LHCN-M2 (cell line): ENCODE measurements around the gene NOX1. TPM values are rescaled to one million over a fixed set of nuclear protein-coding genes. Genes with fewer than 3 reads are reported as not detected.

Experiments used
- DNase-seq: peaks from one replicate; pipeline ENCODE4 v3.0.0-alpha.2; 2012; ENCODE audit warnings: low read depth
- polyA plus RNA-seq: library from polyadenylated mRNA; unstranded; fragments of >200 nt; gene quantifications from one replicate; pipeline ENCODE4 v1.2.1, GENCODE V29; 2012; ENCODE audit warnings: missing spikeins
- total RNA-seq: library from RNA; depleted of rRNA; stranded (reverse); fragments of >200 nt; gene quantifications from 2 replicates; pipeline ENCODE4 v1.2.3, GENCODE V29; 2014; rRNA removed

Gene NOX1
- total RNA-seq = not detected in 2 replicates
- polyA plus RNA-seq = not detected

- no peak for DNase-seq
Observed at GRCh38 chrX:100874325-100874724, at the start of gene NOX1. Gene NOX1, minus strand, starts transcription at chrX:100874359. Its CDS starts 220 bp downstream, at chrX:100874139.

- no peak for DNase-seq
Observed at GRCh38 chrX:100915562-100915961, 41.4 kb upstream of the NOX1 start.

- no peak for DNase-seq
Observed at GRCh38 chrX:100913111-100913510, 39.0 kb upstream of the NOX1 start.

GRCh38 chrX:100911731-100912130, 37.6 kb upstream of the NOX1 start:
- DNase-seq = no peak

- no peak for DNase-seq
Observed at GRCh38 chrX:100905620-100906019, 31.5 kb upstream of the NOX1 start.

GRCh38 chrX:100904433-100904832, 30.3 kb upstream of the NOX1 start:
- no peak for DNase-seq

GRCh38 chrX:100895365-100896075, 21.4 kb upstream of the NOX1 start:
- peak; percentile 30 for DNase-seq

GRCh38 chrX:100883654-100884053, 9.5 kb upstream of the NOX1 start:
- no peak for DNase-seq

- no peak for DNase-seq
Observed at GRCh38 chrX:100880368-100880767, 6.2 kb upstream of the NOX1 start.

GRCh38 chrX:100871594-100872560, 2.3 kb downstream of the NOX1 start:
- no peak for DNase-seq

GRCh38 chrX:100870527-100870926, 3.6 kb downstream of the NOX1 start:
- DNase-seq = no peak

GRCh38 chrX:100868273-100868672, 5.9 kb downstream of the NOX1 start:
- DNase-seq = no peak

GRCh38 chrX:100864657-100865391, 9.3 kb downstream of the NOX1 start:
- DNase-seq = peak; percentile 60

- no peak for DNase-seq
Observed at GRCh38 chrX:100863326-100863864, 10.8 kb downstream of the NOX1 start.

GRCh38 chrX:100852810-100853209, 21.3 kb downstream of the NOX1 start:
- no peak for DNase-seq

- DNase-seq = no peak
Observed at GRCh38 chrX:100850317-100850716, 23.8 kb downstream of the NOX1 start.

- no peak for DNase-seq
Observed at GRCh38 chrX:100831219-100831946, 42.8 kb downstream of the NOX1 start.

GRCh38 chrX:100830547-100830946, 43.6 kb downstream of the NOX1 start:
- no peak for DNase-seq

GRCh38 chrX:100830143-100830542, 44.0 kb downstream of the NOX1 start:
- no peak for DNase-seq

GRCh38 chrX:100829730-100830129, 44.4 kb downstream of the NOX1 start:
- DNase-seq = no peak
